ENCODE results near the gene LRMDA.

GRCh38 chr10:76270464-76270863 lies 839.0 kb downstream of the LRMDA start:
- TF ChIP-seq, protein P1, sequence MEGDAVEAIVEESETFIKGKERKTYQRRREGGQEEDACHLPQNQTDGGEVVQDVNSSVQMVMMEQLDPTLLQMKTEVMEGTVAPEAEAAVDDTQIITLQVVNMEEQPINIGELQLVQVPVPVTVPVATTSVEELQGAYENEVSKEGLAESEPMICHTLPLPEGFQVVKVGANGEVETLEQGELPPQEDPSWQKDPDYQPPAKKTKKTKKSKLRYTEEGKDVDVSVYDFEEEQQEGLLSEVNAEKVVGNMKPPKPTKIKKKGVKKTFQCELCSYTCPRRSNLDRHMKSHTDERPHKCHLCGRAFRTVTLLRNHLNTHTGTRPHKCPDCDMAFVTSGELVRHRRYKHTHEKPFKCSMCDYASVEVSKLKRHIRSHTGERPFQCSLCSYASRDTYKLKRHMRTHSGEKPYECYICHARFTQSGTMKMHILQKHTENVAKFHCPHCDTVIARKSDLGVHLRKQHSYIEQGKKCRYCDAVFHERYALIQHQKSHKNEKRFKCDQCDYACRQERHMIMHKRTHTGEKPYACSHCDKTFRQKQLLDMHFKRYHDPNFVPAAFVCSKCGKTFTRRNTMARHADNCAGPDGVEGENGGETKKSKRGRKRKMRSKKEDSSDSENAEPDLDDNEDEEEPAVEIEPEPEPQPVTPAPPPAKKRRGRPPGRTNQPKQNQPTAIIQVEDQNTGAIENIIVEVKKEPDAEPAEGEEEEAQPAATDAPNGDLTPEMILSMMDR (optimal IDR thresholded peaks at IDR 0.05 in 1 of 3, IDR thresholded peaks at IDR 0.05 in 1 of 3, conservative IDR thresholded peaks at IDR 0.05 in 1 of 3; ENCODE audit: extremely low read depth in 1 of 3, insufficient read depth in 2 of 3, low read length in 3 of 3) = no peak
- TF ChIP-seq EZH2 (IDR thresholded peaks at IDR 0.05; ENCODE audit: low read length) = no peak

All from keratinocyte (primary cell).